GM18502 (cell line): ENCODE results near the gene CAB39L.

ENCODE experiments used
- ATAC-seq: cut with Tn5 transposase; IDR thresholded peaks from one replicate; pipeline ENCODE4 v1.9.1; 2021; ENCODE audit warnings: mild to moderate bottlenecking; ENCODE audit not compliant: unreplicated experiment, poor library complexity

Gene CAB39L

DNA sequence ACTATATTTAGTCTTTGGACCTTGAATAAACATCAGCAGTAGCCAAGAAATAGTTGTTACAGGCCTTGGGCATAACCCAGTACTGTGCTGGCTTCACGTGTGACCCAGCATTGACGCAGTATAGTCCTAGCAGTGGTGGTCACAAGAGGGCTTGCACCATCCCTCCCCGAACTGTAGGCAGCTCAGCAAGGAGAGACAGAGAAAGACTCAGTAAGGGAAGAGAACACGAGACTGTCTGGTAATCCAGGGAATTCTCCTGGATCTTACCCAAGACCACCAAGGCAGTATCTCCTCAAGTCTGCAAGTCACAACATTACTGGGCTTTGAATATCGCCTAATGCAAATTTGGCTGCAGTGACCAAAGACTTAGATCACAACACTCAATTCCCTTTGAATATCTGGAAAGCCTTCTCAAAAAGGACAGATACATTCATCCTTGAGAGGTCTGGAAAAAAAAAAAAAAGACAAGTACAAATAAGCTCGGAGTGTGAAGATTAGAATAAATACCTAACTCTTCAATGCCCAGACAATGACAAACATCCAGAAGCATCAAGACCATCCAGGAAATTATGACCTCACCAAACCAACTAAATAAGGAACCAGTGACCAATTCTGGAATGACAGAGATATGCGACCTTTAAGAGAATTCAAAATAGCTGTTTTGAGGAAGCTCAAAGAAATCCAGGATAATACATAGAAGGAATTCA, 39.7 kb downstream of the CAB39L start:
- no peak for ATAC-seq

DNA sequence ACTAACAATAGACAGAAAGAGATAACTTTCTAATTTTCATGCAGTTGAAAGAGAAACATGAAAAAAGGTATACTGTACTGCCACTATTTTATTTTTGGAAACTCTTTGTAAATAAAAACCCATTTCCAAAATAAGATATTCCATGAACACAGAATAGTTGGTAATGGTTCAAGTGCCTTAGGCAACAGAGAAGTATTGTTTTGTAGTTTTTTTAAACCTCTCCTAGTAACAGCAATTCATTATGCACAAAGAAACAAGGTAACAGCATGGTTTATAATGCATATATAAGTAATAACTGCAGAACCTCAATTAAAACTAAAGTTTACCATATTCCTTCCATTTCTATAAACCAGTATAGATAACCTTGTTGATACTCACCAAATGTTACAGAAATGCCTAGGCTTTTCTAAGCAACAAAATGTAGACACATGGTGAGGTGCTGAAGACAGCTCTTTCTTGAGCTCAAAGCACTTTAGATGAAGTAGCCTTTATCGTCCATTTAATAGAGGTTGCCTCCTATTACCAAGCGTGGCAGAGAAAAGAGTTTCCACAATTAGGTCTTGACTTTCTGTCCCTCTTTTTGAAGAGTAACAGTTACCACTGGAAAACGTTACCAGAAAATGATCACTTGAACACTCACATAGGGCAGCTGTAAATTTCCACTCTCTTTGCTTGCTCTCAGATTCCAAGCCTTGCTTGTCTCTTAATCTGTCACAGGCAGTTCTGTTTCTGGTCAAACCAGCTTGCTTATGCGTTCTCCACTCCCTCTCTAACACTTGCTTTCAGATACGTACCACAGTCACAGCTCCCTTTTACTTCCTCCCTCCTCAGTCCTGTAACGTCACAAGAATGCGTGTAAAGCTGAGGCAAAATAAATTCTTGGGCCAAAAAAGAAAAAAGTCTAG, 42.9 kb downstream of the CAB39L start:
- ATAC-seq = peak; percentile 83

DNA sequence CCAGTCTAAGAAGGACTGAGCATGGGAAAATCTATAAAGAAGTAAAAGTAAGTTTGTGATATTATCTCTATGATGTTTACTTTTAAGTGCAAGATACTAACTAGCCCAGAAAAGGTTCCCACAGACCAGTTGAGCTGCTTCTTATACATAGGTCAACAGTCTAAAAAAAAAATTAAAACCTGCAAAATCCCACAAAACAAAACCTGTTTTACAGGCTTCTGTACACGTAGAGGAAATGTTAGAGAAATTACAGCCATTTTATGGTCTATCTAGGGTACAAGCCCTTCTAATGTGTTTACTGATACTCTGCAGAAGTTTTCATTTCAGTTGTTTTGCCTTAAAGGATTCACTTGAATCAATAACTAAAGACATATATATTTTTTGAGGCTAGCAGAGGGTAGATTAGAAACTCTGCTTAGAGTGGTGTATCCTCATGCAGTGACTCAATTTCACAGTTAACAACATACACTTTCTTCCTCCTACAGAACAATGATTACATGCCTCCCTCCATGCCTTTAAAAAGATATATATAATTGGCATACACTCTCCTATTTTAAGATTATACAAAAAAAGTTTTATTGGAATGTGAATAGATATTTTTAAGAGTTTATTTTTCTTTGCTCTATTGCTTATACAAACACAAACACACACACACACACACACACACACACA, 43.9 kb downstream of the CAB39L start:
- no peak for ATAC-seq

DNA sequence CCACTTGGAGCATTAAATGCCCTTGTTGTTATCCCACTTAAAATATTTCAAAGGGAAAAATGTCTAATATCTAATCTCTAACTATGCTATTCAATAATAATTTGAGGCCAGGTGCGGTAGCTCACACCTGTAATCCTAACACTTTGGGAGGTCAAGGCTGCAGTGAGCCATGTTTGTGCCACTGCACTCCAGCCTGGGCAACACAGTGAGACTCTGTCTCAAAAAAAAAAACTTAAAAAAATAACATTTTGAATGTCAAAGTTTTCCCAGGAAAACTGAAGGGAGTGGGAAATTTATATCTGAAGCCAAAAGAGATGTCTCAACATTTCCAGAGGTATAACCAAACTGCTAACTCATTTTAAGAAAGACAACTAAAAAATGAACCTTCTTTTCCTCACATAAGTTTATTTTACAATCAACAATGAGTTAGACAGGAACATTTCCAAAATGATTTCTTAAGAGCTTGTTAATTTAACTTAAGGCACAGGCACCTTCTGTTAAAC, 47.9 kb downstream of the CAB39L start:
- ATAC-seq = no peak

DNA sequence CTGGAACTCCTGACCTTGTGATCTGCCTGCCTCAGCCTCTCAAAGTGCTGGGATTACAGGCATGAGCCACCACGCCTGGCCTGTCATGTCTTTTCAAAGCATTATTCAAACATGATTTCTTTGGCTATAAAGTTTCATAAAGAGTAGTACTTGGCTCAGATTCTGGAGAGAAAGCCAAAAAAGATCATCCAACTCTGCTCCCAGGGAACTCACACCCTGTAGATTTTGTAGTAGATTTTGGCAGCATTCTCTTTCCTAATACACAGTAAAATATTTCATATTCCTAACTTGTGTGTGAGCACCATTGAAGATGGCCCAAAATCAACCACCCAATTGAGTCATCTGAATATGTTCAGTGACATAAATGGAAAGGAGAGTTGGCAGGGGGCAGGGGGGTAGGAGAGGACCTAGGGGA, 48.4 kb downstream of the CAB39L start:
- ATAC-seq = no peak

DNA sequence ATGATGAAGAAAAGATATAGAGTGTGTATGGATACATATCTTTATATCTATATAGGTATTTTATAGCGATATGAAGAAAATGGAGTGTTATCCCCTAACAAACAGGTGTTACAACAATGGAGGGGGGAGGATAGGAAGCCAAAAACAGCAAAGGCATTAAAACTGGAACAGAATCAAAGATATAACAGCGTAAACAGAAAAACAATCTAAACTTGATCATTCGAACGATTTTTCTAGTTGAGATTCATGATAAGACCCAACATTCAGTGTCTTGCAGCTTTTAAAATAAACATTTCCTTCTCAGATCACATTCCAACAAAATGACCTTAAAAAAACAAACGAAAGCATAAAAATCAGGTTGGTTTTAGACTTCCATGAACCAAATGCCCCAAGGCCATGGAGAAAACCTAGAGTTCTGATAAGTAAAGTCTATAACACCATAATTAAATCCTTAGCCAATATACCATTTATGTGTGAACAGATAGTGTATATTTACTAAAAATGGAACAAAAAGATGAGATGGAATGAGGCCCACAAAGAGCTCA, 55.7 kb downstream of the CAB39L start:
- ATAC-seq = no peak

DNA sequence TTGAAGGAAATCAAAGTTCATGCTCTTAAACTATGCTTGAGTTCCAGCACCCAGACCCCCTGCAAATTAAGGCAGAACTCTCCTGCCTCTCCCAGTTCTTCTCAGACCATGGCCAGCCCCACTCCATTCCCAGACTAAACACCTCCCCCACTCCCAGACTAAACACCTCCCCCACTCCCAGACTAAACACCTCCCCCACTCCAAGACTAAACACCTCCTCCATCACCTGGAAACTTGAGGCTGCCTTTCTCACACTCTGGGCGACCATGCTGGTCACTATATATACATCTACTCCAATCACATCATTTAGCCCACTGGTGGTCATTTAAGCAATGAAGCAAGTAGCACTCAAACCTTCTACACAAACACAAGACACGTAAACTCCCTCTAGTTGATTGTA, 57.2 kb downstream of the CAB39L start:
- ATAC-seq = no peak

DNA sequence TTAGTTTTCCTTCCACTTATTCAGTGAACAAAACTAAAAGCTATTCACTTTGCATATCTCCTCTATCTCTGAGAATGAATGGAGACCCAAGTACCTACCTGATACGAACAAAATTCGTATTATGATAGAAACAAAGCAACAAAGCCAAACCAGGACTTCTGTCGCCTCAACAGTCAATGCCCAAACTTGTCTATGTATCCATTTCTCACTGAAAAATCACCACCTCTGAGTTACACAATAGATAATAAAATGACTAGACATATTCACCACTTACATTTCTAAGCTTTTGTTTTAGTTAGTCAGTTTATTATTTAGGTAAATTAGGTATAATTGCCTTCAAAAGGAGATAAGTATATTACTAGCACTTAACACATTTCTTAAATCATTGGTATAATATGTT, 67.7 kb downstream of the CAB39L start:
- ATAC-seq = no peak

DNA sequence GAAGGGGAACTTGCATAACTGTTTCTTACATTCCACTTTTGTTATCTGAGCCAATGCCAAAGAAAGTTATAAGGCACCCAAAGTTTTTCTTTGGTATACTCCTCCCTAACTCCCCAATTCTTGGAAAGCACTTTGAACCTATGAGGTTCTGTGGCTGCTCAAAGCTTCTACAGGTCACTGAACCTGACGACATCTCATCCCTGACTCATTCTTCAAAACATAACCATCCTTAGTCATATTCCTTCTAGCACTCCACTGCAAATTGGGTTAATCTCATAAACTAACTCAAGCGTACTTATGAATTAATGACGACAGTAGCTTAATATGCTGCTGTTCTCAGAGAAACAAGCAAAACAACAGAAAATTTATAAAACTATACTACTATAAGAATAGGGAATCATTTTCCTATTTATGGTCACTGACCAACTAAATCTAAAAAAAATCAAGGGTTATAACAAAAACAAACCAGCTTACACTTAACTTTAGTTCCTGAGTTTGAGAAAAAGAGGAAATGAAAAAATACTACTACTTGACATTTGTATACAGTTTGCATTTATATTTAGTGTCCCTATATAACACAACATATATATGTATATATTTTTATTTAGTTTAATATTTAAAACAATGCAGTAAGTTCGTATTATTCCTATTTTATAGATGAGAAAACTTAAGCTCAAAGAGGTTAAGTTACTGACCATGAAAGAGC, 69.1 kb downstream of the CAB39L start:
- peak; percentile 49 for ATAC-seq

DNA sequence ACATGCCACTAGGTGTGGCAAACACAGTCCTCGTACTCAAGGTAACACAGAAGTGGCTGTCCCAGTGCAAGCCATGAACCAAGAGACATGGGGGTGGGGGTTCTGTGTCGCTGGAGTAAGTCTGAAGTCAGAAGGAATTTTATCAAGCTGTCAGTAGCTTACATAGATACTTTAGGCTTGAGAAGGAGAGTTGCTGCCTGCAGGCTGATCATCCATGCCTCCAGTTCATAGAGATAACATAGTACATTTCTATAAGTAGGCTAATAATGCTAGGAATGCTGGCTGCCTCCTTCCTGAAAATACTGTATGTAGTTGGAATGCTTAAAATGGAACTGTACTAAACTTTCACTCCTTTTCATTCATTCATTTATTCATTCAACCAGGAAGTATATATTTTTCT, 70.1 kb downstream of the CAB39L start:
- ATAC-seq = no peak

DNA sequence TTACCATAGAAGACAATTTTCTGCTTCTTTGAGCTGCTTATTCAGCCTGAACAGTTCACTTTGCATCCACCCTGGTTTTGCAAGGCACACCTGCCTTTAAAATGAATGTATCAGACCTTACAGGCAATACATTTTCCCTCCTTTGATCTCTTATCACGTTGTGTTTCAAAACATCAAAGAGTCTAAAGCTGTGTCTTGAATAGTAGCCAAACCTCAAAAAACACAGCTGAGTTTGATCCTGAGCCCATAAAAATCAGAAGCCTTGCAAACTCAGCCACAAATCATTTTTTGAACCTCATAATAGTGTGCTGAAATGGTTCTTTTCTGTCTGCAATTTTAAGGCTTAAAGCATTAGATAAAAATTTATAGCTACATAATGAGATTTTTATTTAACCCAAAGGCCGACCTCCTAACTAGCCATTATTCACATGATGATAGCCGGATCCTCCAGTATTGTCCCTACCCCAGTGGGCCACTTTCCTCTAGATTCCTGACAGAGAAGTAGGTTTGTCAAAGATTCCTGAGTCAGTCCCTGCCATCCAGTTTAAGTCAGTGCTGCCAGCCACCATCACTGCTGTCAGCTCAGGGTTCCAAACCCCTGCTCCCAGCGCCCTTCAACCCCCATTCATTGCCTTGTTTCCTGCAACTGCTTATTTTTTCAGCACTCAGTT, 71.8 kb downstream of the CAB39L start:
- ATAC-seq = no peak

DNA sequence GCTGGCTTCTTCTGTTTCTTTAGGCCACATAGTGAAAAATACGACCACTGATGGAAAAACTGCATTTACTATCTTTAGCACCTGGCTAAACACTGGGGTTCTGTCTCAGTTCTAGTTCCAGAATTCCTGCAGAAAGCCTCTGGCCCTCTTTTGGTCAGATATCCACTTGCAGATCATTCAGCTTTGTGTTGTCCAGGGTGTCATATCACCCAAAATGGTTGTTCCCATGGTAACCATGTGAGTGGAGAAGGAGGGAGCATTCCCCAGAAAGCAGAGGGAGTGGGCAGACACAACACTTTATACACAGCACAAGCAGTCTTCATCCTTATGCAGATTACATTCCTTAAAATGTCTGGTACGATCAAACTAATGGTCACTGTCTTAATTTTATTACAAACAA, 73.5 kb downstream of the CAB39L start:
- no peak for ATAC-seq

DNA sequence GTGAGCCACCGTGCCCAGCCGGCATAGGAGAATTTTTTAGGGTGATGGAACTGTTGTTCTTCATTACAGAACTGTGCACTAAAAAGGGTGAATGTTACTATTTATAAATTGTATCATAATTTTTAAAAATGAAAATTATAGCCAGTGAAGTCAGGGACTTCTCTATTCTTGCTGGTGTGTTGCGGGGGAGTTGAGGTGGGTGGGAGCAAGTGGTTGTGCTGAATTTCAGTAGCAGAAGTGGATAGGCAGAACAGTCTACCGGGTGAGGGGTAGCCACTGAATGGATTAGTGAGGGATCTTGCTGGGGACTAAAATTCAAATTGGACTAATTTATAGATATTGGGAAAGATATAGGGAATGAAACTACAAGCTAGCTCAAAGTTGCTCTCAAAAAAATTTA, 74.0 kb downstream of the CAB39L start:
- ATAC-seq = no peak

DNA sequence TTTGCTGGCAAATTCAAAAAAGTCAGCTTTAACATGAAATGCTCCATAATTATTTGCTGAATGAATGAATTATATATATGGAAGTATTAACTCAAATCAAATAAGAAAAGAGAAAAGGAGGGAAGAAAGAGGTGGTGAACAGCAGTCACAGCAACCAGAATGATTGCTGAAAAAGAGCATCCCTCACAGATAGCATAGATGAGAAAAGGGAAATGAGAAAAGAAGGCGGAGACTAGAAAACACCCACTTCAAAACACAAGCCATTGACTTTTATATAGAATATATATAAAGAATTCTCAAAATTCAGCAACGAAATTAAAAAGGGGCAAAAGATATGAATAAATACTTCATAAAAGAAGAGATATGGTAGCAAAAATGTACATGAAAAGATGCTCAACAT, 75.2 kb downstream of the CAB39L start:
- ATAC-seq = no peak

DNA sequence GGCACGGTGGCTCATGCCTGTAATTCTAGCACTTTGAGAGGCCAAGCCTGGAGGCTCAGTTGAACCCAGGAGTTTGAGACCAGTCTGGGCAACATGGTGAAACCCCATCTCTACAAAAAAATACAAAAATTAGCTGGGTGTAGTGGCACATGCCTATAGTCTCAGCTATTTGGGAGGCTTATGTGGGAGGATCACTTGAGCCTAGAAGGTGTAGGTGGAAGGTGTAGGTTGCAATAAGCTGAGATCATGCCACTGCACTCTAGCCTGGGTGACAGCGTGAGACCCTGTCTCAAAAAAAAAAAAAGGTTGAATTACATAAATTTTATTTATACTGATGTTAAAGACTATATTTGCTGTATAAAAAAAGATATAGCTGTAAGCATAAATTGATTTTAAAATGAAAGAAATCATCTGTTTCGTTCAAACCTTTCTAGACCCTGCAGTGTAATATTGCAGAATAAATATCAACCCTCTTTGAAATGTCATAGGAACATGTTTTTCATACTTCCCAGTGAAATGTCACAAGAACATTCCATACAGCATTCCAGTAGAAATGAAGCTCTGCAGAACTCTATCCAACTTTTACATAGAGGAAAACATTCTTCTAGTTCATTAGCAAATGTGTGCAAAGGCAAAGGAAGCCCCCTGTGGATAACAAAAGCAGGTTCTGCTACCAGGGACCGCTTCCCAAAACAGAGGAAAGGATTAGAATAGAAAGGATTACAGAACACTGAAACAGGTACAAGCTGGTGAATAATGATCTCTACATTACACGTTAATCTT, 76.0 kb downstream of the CAB39L start:
- no peak for ATAC-seq

DNA sequence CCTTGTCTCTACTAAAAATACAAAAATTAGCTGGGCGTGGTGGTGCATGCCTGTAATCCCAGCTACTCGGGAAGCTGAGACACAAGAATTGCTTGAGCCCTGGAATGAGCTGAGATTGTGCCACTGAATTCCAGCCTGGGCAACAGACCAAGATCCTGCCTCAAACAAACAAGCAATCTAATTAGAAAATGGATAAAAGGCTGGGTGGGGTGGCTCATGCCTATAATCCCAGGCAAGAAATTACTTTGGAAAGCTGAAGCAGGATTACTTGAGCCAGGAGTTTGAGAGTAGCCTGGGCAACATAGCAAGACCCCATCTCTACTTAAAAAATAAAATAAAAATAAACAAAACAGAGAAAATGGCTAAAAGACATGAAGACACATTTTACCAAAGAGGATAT, 77.0 kb downstream of the CAB39L start:
- no peak for ATAC-seq

DNA sequence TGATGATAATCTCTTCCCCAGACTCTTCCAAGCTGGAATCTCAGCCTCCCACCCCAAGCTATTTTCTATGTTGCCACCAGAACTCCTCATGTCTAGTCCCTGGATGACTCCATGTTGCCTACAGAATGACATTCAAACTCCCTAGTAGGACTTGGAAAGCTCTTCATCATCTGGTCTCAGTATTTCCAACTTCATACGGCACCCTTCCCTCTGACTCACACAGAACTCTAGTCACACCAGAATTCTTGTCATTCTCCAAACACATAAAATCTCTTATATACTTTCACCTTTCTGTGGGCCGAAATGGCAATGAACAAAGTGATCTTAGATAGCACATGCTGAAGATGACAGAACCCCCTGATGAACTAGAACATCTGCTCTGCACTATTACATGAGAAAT, 86.2 kb downstream of the CAB39L start:
- no peak for ATAC-seq

DNA sequence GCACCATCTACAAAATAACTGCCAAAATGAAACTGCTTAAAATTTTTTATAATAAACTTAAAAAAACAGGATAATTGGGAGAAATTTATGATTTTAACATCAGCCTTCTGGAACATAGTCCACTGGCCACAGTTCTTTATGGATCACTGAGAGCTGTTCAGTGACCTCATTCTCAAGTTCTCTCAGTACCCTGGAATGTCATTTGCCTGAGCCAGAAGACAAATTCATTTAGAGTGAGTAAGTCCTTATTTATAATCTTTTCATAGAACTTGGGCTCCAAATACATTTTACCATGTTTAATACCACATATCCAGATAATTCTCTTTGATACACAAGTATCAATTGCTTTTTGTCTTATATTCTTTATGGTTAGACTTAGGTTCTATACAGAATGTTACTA, 87.6 kb downstream of the CAB39L start:
- ATAC-seq = no peak

DNA sequence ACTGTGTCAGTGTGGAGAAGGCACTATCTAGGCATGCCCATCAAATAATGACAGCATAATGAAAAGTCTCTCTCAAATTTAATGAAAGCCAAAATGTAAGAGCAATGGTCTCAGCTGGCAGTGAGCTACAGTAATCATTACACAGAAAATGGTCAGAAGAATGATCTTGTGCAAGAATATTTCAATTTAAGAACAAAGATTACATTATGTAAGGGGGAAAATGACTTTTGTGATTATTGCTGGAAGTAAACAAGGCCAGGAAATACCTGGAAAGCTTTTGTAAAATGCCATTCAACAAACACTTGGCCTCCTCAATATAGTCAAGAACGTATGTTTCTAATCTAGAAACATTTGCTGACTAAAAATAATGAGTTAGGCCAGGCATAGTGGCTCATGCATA, 89.1 kb downstream of the CAB39L start:
- ATAC-seq = no peak
